ENCODE measurements around the gene TGFBR3. TPM values are rescaled to one million over a fixed set of nuclear protein-coding genes. Genes with fewer than 3 reads are reported as not detected.
A peak's percentile ranks its signal among the peaks of the same experiment; 100 is the strongest.

Gene TGFBR3
- total RNA-seq, 1 donor from 2014 or later, result 37.9 TPM

DNA sequence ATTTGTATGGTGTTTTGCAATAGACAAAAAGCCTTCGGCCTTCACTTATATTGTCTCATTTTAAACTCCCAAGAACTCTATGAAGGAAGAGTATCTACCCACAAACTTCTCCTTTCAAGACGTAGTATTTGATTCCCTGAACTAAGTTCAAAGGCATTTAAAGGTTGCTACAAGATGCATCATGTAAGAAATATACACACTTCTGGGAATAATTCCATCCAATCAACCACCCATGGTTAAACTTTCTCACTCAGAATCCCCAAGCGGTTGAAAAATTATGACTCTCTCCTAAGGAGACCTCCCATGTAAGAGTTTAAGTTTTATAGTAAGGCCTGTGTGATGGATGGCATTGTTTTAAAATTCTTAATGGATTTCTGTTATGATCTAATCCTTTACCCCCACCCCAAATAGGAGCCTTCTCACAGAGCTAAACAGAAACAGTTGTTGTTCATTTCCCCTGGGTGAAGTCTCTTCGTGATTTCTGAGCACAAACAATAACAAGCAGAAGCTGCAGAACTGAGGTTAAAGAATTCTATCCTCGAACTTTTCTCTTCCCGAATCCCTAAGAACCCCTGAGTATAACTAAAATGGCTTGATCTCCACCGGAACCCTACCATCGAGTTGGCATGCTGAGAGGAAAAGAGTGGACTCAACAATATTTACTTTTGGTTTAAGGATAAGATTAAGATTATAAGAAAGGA, 185.0 kb downstream of the TGFBR3 start:
- ATAC-seq (ENCODE audit: poor library complexity), result no peak
- intact Hi-C loops (cut with DNase I), result loop anchor here (10.0 kb wide), 1 partner anchor 94 kb away; no protein-coding TSS in a partner anchor
- no peak for DNase-seq

DNA sequence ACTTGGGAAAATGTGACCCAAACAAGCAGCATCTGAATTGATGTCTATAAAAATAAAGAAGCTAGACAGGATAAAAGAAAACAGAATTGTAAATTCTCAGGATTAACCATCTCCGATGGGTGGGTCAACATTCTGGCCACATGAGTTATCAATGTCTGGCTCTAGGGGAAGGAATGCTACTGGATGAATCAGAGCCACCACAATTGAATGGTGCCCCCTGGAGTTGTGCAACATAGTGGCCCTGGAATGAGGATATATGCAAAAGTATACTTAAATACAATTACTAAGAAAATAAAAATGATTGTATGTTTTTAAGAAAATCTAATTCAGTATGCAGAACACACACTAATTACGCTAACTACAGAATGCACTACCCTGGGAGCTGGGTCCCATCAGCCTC, 185.6 kb downstream of the TGFBR3 start:
- DNase-seq, result no peak
- no peak for ATAC-seq (ENCODE audit: poor library complexity)
- intact Hi-C loops (cut with DNase I), result loop anchor here (10.0 kb wide), 1 partner anchor 94 kb away; no protein-coding TSS in a partner anchor

GRCh38 chr1:91699339-91699974, 186.5 kb downstream of the TGFBR3 start:
- ATAC-seq (ENCODE audit: poor library complexity), result peak; percentile 88
- DNase-seq, result no peak
- intact Hi-C loops (cut with DNase I), result no loop called here

- peak; percentile 16 for ATAC-seq (ENCODE audit: poor library complexity)
- intact Hi-C loops (cut with DNase I), result no loop called here
- DNase-seq, result no peak
These were observed 188.1 kb downstream of the TGFBR3 start for GRCh38 chr1:91697861-91698260.

GRCh38 chr1:91697416-91697815, 188.5 kb downstream of the TGFBR3 start:
- no peak for ATAC-seq (ENCODE audit: poor library complexity)
- intact Hi-C loops (cut with DNase I), result no loop called here
- no peak for DNase-seq

DNA sequence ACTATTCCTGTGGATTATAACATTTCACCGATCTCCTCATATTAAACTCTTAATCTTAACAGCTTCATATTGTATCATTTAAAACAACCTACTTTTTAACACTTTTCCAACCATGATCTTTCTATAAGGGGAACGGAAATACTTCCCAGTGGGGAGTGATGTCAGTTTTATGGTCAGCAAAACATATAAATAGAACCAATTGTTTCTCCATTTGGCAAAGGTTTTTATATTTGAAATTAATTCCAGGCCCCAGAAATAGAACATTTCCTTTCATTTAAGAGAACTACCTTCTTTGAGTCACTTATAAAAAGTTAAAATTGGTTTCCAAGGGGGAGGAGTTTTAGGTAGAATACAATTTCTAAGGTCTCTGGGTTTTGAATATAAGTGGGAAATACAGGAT, 189.6 kb downstream of the TGFBR3 start:
- DNase-seq (no peak), ATAC-seq (ENCODE audit: poor library complexity) (no peak)
- intact Hi-C loops (cut with DNase I), result no loop called here

DNA sequence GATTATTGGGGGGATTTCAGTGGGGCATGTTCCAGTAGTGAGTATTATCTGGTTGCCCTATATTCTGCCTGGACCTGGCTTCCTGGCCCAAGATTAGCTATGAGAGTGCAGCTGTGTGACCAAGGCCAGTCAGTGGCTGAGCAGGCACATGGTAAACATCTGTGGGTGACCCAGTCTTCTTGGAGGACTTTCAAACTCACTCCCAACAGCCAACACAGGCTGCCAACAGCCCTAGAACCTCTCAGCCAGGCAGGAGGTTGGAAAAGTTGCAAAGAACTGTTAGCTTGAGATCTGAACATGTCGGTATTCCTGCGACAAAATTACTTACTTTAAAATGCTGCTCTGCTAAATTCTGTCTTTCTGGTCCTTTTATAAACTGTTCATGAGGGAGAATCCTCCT, 192.4 kb downstream of the TGFBR3 start:
- DNase-seq, result peak; percentile 73
- peak; percentile 94 for ATAC-seq (ENCODE audit: poor library complexity)
- intact Hi-C loops (cut with DNase I), result no loop called here

DNA sequence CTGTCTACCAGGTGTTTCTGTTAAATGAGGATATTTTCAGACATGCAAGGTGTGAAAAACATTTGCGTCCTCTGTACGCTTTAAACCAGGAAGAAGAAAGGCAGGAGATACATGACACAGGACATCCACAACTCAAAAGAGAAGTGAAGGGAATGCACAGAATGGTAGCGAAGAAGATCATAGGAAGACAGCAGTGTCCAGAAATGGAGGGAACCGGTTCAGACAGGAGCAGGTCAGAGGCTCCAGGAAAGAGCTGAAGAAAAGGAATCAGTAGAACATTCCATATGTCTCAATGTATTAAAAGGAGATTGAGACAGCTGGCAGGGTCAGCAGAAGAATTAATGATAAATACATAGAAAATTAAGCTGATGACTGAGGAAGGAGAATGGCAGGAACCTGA, 194.4 kb downstream of the TGFBR3 start:
- intact Hi-C loops (cut with DNase I), result no loop called here
- ATAC-seq (ENCODE audit: poor library complexity), result no peak
- DNase-seq, result no peak

- DNase-seq, result no peak
- intact Hi-C loops (cut with DNase I), result no loop called here
- ATAC-seq (ENCODE audit: poor library complexity), result no peak
These were observed 196.1 kb downstream of the TGFBR3 start for GRCh38 chr1:91689641-91690481.

- DNase-seq (no peak), ATAC-seq (ENCODE audit: poor library complexity) (no peak)
- intact Hi-C loops (cut with DNase I), result no loop called here
These were observed 198.5 kb downstream of the TGFBR3 start for GRCh38 chr1:91687452-91687851.

- no peak for DNase-seq
- intact Hi-C loops (cut with DNase I), result no loop called here
- peak; percentile 59 for ATAC-seq (ENCODE audit: poor library complexity)
These were observed 200.0 kb downstream of the TGFBR3 start for GRCh38 chr1:91685994-91686393.

GRCh38 chr1:91684481-91685196, 201.3 kb downstream of the TGFBR3 start:
- DNase-seq (no peak), ATAC-seq (ENCODE audit: poor library complexity) (peak; percentile 60)
- intact Hi-C loops (cut with DNase I), result no loop called here

- intact Hi-C loops (cut with DNase I), result no loop called here
- peak; percentile 50 for ATAC-seq (ENCODE audit: poor library complexity)
- DNase-seq, result peak; percentile 61
These were observed 202.4 kb downstream of the TGFBR3 start for GRCh38 chr1:91683598-91683951.

DNA sequence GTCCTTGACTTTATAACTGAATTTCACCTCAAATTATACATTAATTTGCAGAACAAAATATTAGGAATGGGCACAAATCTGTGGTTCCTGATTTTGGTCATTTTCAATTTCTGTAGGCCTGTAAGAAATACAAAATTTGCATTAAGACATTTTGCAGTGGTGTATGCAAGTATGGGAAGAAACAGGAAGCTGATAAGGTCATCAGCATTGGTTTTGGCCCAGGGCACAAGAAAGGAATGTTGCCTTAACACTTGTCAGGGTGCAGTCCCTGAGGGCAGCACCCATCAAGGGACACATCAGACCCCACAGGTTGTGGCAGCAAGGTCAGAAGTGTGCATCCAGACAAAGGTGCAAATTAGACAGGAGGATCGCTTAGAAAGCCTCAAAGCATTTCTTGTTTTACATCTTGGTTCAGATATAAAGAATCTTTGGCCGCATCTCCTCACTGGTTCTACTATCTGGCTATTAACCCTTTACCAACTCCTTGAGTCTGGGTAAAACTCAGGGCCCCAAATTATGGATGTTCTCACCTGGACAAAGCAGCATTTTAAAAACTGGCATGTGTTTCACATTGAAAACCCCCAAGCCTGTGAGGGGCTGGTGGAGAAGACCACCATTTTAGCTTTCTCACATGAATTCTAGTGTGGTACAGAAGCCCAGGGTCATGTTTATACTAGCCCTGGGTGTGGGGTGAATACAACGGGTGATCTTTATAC, 202.9 kb downstream of the TGFBR3 start:
- intact Hi-C loops (cut with DNase I), result no loop called here
- ATAC-seq (ENCODE audit: poor library complexity) (no peak), DNase-seq (no peak)

GRCh38 chr1:91680556-91681155, 205.3 kb downstream of the TGFBR3 start:
- no peak for ATAC-seq (ENCODE audit: poor library complexity)
- DNase-seq, result no peak
- intact Hi-C loops (cut with DNase I), result no loop called here

DNA sequence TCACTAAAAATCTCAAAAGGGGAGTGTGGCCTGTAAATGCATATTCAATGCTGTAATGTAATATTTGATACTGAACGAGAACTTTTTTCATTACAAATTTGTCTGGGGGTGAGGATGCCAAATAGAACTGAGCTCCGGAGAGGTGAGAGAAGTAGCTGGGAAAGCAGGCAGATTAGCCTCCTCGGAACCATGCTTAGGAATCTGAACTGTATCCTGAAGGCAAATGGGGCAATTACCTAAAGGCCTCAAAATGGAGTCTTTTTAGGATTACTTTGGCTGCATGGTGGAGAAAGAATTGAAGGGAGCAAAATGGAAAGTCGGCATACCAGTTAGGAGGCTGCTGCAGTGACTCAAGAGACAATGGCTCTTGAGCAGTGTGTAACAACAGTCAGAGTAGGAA, 206.5 kb downstream of the TGFBR3 start:
- intact Hi-C loops (cut with DNase I), result no loop called here
- DNase-seq (no peak), ATAC-seq (ENCODE audit: poor library complexity) (no peak)

DNA sequence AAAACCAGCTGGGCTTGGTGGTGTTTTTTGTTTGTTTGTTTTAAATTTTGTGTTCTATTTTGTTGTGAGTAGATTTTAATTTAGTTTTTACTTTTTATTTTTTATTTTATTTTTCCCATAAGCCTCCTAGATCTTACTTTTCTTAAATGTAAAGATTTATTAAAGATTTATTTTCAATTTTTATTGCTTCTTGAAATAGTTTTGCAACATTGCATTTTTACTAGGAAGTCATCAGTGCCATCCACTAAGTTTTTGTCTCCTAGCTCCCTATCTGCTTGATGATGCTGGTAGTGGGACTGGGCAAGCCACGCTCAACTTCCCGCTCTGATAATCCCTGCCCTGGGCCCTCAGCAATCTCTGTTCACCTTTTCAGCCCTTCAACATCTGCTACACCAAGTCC, 209.9 kb downstream of the TGFBR3 start:
- no peak for ATAC-seq (ENCODE audit: poor library complexity)
- intact Hi-C loops (cut with DNase I), result no loop called here
- DNase-seq, result no peak

GRCh38 chr1:91674107-91674506, 211.8 kb downstream of the TGFBR3 start:
- intact Hi-C loops (cut with DNase I), result no loop called here
- ATAC-seq (ENCODE audit: poor library complexity) (no peak), DNase-seq (no peak)

Data from Right ventricle myocardium superior (tissue), 1 donor.